ENCODE measurements around the gene ITGA8. TPM values are rescaled to one million over a fixed set of nuclear protein-coding genes. Genes with fewer than 3 reads are reported as not detected.
A peak's percentile ranks its signal among the peaks of the same experiment; 100 is the strongest.

Gene ITGA8
- total and polyA plus RNA-seq, 9 of the 15 experiments (the other 6 are each of a cell fraction or from before 2014, with no cell fraction given): 0.01 to 0.07 (median 0.04) TPM; not detected in 5

GRCh38 chr10:15730341-15730740, 10.6 kb upstream of the ITGA8 start:
- intact Hi-C loops (cut with micrococcal nuclease): no loop called here
- FAIRE-seq: no peak
- CTCF ChIA-PET (ENCODE audit: low intra/inter-chr PET ratio): no interaction called here

DNA sequence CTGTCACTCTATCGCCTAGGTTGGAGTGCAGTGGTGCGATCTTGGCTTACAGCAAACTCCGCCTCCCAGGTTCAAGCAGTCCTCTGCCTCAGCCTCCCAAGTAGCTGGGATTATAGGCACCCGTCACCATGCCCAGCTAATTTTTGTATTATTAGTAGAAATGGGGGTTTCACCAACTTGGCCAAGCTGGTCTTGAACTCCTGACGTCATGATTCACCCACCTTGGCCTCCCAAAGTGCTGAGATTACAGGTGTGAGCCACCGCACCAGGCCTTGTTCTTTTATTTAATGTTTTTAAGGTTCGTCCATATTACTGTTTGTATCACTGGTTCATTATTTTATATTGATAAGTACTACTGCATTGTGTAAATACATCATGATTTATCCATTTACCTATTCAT, 10.2 kb upstream of the ITGA8 start:
- H3K4me3 ChIP-seq: no peak overlapping the region
- ChIA-PET POLR2A (interaction anchor here (0.6 kb wide), 1 partner anchor 16 kb away, joined by 3 read pairs; no protein-coding TSS in a partner anchor), CTCF (ENCODE audit: low intra/inter-chr PET ratio) (no interaction called here)
- 29% methylated on average over 6 of the region's 7 CpGs for WGBS (ENCODE audit: insufficient coverage, low coverage, missing lambda C conversion rate)
- DNase-seq (ENCODE audit: extremely low read depth in 1 of 4, low spot score in 3 of 4) (no peak), FAIRE-seq (peak; percentile 35), ATAC-seq (no peak)
- peaks cover 0 to 5% of the 10 kb centered on the region in 2 experiments; a peak in 3 of 5 replicates for H3K4me1 ChIP-seq (replicated peaks in 1 of 2; ENCODE audit: control insufficient read depth in 2 of 2, insufficient read depth in 2 of 2, low read length in 2 of 2)
- intact Hi-C loops (cut with micrococcal nuclease) (no loop called here), in situ Hi-C loops (cut with MboI) (loop anchor here (5.0 kb wide), 1 partner anchor 293 kb away; no protein-coding TSS in a partner anchor)
- H3K27ac ChIP-seq (ENCODE audit: extremely low read depth, low read depth, low read length): no peak overlapping the region
- H3K79me2 ChIP-seq (ENCODE audit: control insufficient read depth, insufficient read depth, low read length): no peaks in the 10 kb centered on the region
- H3K27me3 ChIP-seq (ENCODE audit: control insufficient read depth in 2 of 2, insufficient read depth in 2 of 2, low read length in 2 of 2): no peaks in the 10 kb centered on the region
- H3K9me3 ChIP-seq (replicated peaks; ENCODE audit: control insufficient read depth, insufficient read depth, low read depth, low read length): no peaks in the 10 kb centered on the region
- no peak overlapping the region for H2AFZ ChIP-seq (ENCODE audit: low read depth, low read length)
- BruUV-seq (replicated peaks): no TSS peak
- H3K36me3 ChIP-seq (ENCODE audit: control insufficient read depth, insufficient read depth, low read length): no peaks in the 10 kb centered on the region
- no peaks in the 10 kb centered on the region for H3K9me1 ChIP-seq (ENCODE audit: control insufficient read depth, insufficient read depth, low read length)
- H4K20me1 ChIP-seq (replicated peaks; ENCODE audit: control insufficient read depth, insufficient read depth, low read length): no peaks in the 10 kb centered on the region
- no peak overlapping the region for H3K9ac ChIP-seq (ENCODE audit: insufficient read depth in 1 of 2, low read depth in 2 of 2, low read length in 2 of 2)
- no peak overlapping the region for H3K4me2 ChIP-seq (ENCODE audit: insufficient read depth, low read length)
- TF ChIP-seq MTF1 (CRISPR knock-in tag; IDR thresholded peaks at IDR 0.05; ENCODE audit: borderline replicate concordance): no peak
- TF ChIP-seq PYGO2 (tag; IDR thresholded peaks at IDR 0.05): no peak
- TF ChIP-seq CTCFL (IDR thresholded peaks at IDR 0.05; ENCODE audit: borderline replicate concordance, insufficient read depth, low read depth, low read length, poor library complexity, severe bottlenecking): no peak
- TF ChIP-seq NRF1 (conservative IDR thresholded peaks at IDR 0.05 in 1 of 2, IDR thresholded peaks at IDR 0.05 in 1 of 2): no peak
- no peak for TF ChIP-seq ZBTB1 (CRISPR knock-in tag; IDR thresholded peaks at IDR 0.05; ENCODE audit: borderline replicate concordance, low read depth)
- no peak for TF ChIP-seq IRF1 (CRISPR knock-in tag; IDR thresholded peaks at IDR 0.05; ENCODE audit: borderline replicate concordance)
- no peak for TF ChIP-seq GABPA (tag; conservative IDR thresholded peaks at IDR 0.05; ENCODE audit: low read depth)
- no peak for TF ChIP-seq TCFL5 (CRISPR knock-in tag; conservative IDR thresholded peaks at IDR 0.05)
- TF ChIP-seq ZNF398 (CRISPR knock-in tag; IDR thresholded peaks at IDR 0.05): no peak

More at GRCh38 chr10:15730341-15730740, 10.6 kb upstream of the ITGA8 start:
- Histone ChIP-seq H3K4me3 (no peak overlapping the region), H3K4me1 (replicated peaks in 1 of 2; ENCODE audit: control insufficient read depth in 2 of 2, insufficient read depth in 2 of 2, low read length in 2 of 2) (peaks cover 0 to 3% of the 10 kb centered on the region in 2 experiments; a peak in 3 of 5 replicates), H3K4me2 (ENCODE audit: insufficient read depth, low read length) (no peak overlapping the region), H2AFZ (ENCODE audit: low read depth, low read length) (no peak overlapping the region), H3K36me3 (ENCODE audit: control insufficient read depth, insufficient read depth, low read length) (no peaks in the 10 kb centered on the region), H4K20me1 (replicated peaks; ENCODE audit: control insufficient read depth, insufficient read depth, low read length) (no peaks in the 10 kb centered on the region), H3K9me1 (ENCODE audit: control insufficient read depth, insufficient read depth, low read length) (no peaks in the 10 kb centered on the region), H3K9ac (ENCODE audit: insufficient read depth in 1 of 2, low read depth in 2 of 2, low read length in 2 of 2) (no peak overlapping the region), H3K27me3 (ENCODE audit: control insufficient read depth in 2 of 2, insufficient read depth in 2 of 2, low read length in 2 of 2) (no peaks in the 10 kb centered on the region), H3K27ac (ENCODE audit: extremely low read depth, low read depth, low read length) (no peak overlapping the region), H3K79me2 (ENCODE audit: control insufficient read depth, insufficient read depth, low read length) (no peaks in the 10 kb centered on the region), H3K9me3 (replicated peaks; ENCODE audit: control insufficient read depth, insufficient read depth, low read depth, low read length) (no peaks in the 10 kb centered on the region)
- in situ Hi-C loops (cut with MboI): no loop called here
- no TSS peak for BruUV-seq (replicated peaks)
- no peak for DNase-seq (ENCODE audit: extremely low read depth in 1 of 4, low spot score in 3 of 4)
- no peak for TF ChIP-seq CREM (IDR thresholded peaks at IDR 0.05; ENCODE audit: low read depth)
- no peak for TF ChIP-seq DIDO1 (tag; IDR thresholded peaks at IDR 0.05; ENCODE audit: low read depth)
- TF ChIP-seq DDX20 (tag; IDR thresholded peaks at IDR 0.05; ENCODE audit: low read depth): no peak
- peak; percentile 99 for TF ChIP-seq ZNF507 (tag; conservative IDR thresholded peaks at IDR 0.05)
- WGBS (ENCODE audit: insufficient coverage, low coverage, missing lambda C conversion rate): 71% methylated on average over 2 of the region's 2 CpGs
- POLR2A ChIA-PET: no interaction called here
- no peak for ATAC-seq
